Transverse colon (tissue), 3 donors: ENCODE data around the gene LRRC3C.

Source experiments
- POLR2A ChIP-seq: fragments of 450-650 bp; IDR thresholded peaks from one replicate; pipeline ENCODE4 v1.6.1; 2016; ENCODE audit warnings: antibody characterized with exemption, mild to moderate bottlenecking, moderate library complexity
- POLR2AphosphoS5 ChIP-seq, 3 donors: sonication (generic); formaldehyde crosslinking; IDR thresholded peaks; one replicate each; pipeline ENCODE4 v1.6.1; 2016; ENCODE audit warnings: antibody characterized with exemption in 3 of 3

- TF ChIP-seq POLR2AphosphoS5 (IDR thresholded peaks at IDR 0.05) (no peak), POLR2A (no peak)
Measured at GRCh38 chr17:39924691-39925055, 2.9 kb upstream of the LRRC3C start.
